GM19351 (cell line): ENCODE results near the gene GFM1.

Experiments
- ATAC-seq: cut with Tn5 transposase; IDR thresholded peaks from one replicate; pipeline ENCODE4 v1.9.1; 2021; ENCODE audit warnings: mild to moderate bottlenecking, moderate library complexity; ENCODE audit not compliant: unreplicated experiment

GFM1 gene

GRCh38 chr3:158644345-158644908, at the start of gene GFM1:
Gene GFM1 (plus strand): TSS chr3:158644527. CDS start chr3:158644635, 108 bp downstream.
- peak; percentile 96 for ATAC-seq

GRCh38 chr3:158600787-158601186, 43.5 kb upstream of the GFM1 start:
- ATAC-seq: no peak

DNA sequence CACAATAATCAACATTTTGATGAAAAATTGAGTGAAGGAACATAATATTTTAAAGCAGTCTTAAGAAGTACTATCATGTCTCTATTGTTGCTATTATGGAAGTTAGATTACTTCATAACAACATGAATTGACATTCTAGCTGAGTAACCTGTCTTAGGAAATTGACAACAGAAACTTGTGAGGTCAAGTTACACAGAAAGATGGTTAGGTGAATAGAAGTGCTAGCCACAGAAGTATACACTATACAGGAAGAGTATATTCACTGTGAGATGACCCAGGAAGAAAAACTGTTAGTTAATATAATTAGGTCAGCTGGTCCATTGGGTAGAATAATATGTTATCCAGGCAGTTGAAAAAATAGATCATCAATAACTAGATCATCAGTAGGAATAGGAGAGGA, 42.1 kb upstream of the GFM1 start:
- no peak for ATAC-seq

DNA sequence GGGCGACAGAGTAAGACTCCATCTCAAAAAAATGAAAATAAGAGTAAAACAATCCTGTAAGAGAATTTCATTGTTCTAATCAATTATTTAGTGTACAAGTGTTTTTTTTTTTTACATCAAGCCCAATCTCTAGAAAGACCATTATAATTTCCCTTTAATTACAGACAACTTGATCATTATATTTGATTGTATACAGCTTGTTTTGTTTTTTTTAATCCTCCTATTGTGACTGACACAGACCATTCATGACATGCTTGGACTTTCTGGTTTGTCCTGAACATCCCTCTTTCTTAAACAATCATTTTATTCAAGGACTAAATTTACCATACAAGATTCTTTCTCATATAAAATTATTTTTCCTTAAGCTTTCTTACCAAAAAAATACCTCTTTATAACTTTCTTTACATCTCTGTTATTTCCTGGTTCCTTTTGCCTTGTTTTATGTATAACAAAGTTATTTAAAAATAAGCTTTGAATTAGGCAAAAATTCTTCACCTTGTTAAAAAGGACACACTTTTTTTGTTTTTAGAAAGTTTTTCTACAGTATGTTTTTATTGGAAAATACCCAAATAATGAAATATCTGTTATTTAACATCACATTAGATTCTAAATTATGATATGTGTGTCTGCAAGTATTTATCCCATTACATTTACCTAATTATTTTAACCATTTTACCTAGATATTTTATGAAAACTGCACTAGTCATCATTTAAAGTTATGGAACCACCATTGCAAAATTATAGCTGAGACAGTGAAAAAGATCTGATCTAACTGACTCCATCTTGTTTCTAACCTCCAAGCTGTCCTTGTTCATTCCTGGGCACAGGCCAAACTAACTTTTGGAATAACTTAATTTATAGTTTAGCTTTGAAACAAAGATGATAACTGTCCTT, 26.1 kb upstream of the GFM1 start:
- ATAC-seq: no peak

DNA sequence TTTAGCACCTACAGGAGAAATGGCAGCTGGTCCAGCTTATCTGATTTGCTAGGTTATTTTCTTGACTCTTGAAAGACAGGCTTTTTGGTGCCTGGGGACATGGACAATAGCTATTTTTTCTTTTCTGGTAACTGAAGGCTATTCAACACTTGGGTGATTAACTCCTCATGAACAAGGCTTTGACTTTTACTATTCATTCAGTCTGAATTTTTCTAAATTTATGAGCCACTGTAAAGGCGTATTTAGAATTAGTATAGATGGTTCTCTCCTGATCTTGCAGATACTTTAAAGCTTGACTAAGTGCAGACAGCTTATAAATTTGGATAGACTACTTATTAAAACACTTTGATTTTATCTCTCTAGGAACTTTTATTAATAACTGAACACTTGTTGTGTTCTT, 18.4 kb upstream of the GFM1 start:
- no peak for ATAC-seq

DNA sequence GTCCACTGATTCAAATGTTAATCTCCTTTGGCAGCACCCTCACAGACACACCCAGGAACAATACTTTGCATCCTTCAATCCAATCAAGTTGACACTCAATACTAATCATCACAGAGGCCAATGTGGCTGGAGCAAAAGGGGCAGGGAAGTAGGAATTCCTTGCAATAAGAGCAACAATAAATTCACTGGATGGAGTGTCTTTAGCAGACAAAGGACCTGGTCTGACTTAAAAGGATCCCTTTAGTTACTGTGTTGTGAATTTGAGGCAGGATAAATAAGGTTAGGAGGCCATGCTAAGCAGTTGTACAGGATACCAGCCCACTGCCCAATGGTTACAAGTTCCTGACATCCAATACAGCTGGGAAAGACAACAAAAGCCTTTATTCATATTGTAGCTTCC, 12.3 kb upstream of the GFM1 start:
- no peak for ATAC-seq

DNA sequence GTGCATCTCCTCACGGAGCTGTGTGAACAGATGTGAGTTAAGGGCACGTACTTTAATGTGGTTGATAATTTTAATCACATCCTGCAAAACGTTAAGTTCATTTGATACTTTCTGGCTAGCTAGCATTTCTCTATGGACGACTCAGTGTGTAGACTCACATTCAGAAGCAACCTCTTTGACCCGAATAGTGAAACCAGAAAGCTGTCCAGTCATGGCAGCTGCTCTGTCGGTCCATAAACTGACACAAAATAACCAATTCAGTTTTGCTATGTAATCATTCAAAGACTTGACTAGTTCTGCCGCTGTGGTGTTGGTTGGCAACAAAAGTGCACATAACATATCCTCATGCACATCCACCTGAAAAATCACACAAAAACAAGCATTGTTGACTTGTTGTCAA, 3.7 kb upstream of the GFM1 start:
- ATAC-seq: no peak

DNA sequence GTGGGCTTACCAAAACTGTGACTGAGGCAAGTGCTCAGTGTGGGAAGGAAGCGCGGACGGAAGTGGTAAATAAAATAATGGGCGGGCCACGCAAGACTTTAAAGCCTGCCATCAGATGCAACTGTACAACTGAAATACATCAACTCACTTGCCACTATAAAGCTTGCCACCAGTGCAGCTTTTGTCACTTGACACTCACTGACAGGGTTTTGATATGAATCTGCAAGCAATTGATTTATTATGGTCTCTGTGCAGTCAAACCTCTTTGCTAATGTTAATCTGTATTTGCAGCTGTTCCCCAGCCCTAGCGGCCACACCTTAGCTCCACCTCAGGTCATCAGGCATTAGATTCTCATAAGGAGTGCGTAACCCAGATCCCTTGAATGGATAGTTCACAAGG, 2.3 kb upstream of the GFM1 start:
- ATAC-seq: no peak

DNA sequence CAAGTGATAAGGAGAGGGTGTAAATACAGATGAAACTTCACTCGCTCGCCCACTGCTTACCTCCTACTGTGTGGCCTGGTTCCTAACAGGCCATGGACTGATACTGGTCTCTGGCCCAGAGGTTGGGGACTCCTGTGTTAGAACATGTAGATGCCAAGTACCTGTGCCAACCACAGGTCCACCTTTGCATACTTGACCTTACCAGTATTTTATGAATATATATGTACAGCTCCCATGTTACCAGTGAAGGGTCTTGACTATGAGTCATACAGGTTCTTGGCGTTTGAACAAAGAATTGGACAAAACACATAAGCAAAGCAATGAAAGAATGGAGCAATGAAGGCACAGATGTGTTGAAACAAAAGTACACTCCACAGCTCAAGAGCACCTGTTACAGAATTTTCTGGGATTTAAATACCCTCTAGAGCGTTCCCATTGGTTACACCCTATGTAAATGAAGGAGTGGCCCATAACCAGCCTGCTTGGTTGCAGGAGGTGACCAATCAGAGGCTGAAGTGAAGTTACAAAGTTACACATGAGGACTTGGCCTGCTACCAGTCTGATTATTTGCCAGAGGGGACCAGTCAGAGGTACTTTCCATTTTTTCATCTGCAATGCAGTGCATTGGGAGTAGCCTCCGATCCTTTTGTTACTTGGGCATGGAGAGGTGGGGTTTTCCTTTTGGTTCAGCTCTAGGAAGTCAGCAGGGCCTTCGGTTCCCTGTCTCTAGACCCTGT, 1.7 kb upstream of the GFM1 start:
- no peak for ATAC-seq

DNA sequence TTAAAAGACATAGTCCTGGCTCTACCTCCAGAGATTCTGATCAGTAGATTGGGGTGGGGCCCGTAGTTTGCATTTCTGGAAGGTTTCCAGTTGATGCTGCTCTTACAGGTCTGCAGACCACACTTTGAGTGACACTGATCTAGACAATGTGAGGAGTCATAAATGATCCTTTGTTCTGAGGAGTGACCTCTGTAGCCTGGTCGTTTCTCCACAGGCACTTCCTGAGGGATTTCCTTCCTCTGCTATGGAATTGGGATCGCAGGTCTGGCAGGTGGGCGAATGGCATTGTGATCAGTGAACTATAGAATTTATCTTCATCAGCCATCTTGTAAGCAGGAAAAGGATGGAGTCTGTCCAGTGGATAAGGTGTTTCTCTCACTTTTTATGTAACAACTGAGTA, 5.5 kb downstream of the GFM1 start:
- no peak for ATAC-seq

DNA sequence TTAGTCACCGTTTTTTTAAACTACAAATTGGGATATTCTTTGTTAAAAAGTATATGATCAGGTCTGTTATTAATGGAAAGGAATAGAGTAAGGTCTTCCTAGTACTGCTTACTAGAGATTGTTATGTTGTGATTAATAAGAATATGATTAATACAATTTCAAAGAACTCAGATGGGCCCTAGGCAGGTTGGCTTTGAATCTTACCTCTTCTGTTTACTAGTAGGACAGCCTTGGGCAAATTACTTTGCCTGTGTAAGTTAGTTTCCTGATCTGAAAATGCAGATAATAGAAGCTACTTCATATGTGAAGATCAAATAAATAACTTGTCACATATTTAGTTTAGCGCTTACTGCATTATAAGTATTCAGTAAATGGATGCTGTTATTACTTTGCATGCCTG, 6.9 kb downstream of the GFM1 start:
- no peak for ATAC-seq

- ATAC-seq: no peak
Measured at GRCh38 chr3:158652463-158652862, 8.1 kb downstream of the GFM1 start.

- ATAC-seq: no peak
Measured at GRCh38 chr3:158658889-158659288, 14.6 kb downstream of the GFM1 start.

GRCh38 chr3:158659454-158660237, 15.3 kb downstream of the GFM1 start:
- ATAC-seq: peak; percentile 95

DNA sequence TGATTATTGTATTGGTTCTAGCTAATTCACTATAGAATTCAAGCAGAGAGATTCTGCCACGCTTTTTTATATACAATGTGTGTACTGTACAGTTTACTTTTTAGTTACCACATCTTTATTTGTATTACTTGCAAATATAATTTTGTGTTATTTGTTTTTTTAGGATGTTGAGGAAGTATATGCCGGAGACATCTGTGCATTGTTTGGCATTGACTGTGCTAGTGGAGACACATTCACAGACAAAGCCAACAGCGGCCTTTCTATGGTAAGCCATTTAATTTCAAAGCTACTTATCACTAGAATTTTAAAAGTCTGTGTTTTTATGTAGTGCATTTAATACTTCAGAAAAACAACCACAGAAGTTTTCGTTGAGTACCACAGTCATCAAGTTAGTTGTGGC, 16.4 kb downstream of the GFM1 start:
- no peak for ATAC-seq

DNA sequence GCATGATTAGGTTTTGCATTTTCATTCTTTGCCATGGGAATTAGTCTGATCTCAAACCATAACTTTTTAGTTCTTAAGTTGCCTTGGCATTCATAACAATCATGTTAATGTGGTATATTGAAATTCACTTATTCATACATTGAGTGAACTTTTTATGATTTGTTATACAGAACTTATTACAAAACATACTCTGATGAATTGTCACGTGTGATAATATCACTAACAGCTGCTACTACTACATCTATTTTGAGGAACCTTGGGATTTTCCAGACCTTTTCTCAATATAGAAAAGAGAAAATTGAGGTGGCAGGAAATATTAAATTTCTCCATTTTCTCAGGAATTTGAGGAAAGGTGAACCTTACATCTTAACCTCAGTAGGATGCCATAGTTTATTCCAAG, 18.9 kb downstream of the GFM1 start:
- ATAC-seq: no peak

GRCh38 chr3:158663832-158664231, 19.5 kb downstream of the GFM1 start:
- ATAC-seq: no peak

DNA sequence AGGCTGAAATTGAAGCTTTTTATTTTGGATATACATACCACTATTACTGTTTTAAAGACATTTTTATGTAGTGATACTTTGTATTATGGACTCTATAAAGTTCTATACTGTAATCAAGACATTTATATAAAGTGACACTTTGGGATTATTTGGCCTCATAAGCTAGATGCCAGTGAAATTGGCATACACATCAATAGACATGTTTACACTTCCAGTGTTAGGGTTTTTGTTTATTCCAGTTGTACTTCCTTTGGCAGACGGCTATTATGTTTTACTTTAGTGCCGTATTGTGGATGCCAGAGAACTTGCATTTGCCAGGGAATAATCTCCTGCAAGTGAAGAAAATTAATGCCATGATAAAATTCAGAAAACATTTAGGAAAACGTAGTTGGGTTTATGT, 22.1 kb downstream of the GFM1 start:
- ATAC-seq: no peak

GRCh38 chr3:158668506-158668905, 24.2 kb downstream of the GFM1 start:
- no peak for ATAC-seq

DNA sequence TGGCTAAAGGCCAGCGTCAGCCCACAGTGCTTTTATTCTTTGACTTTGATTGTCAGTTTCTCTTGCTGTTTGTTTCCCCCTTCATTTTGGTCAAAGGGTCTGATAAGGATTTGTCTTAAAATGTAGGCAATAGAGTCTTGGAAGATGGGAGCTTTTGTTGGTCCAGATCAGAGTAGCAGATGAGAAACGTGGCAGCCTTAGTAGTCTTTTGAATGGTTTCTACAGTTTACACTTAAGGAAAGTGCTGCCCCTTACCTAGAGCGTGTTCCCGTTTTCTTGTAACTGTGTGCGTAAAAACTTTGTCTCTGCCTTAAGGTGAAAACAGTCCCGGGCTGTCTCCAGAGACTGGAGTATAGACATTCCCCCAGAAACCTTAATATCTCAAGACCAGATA, 27.5 kb downstream of the GFM1 start:
- ATAC-seq: no peak
